ENCODE results near the gene KCNRG.
"Not testable (repeated sequence)": the region's sequence is repeated elsewhere in the genome, so short reads cannot be mapped to it uniquely, and the experiment has no call there.

The KCNRG gene

DNA sequence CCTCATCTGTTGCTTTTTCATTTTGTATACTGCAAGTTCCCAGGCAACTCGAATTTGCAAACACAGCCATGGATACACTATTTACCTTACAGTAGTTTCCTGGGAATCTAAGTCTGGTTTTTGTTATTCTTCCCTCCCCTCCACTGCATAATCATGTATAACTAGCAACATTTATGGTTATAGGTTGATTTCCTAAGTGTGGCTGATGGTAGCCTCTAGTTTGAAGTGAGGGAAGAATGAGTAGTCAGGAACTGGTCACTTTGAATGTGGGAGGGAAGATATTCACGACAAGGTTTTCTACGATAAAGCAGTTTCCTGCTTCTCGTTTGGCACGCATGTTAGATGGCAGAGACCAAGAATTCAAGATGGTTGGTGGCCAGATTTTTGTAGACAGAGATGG lies at the start of gene KCNRG:
TSS of gene KCNRG (plus strand) at position 187 of the 400 bp plus-strand sequence. CDS start at position 237, 50 bp downstream.
- DNase-seq: no peak

GRCh38 chr13:49967456-49967855 lies 47.8 kb upstream of the KCNRG start:
- no peak for DNase-seq

DNA sequence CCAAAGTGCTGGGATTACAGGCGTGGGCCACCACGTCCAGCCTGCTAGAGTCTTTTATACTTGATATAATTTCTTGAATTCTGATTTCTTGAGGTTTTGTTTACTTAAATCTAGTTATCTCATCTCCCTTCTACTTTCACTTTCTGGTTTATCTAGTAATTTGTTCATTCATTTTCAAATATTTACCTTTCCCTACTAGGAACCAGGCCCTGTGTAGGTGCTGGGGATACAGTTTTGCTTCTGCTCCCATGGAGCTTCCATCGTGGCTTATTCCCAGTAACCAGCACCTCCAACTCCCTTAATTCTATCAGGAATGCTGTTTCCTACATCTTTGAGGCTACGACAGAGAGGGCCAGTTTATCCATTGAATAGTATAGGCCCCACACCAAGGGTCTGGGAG lies 42.5 kb upstream of the KCNRG start:
- DNase-seq: no peak

GRCh38 chr13:49975826-49976225 lies 39.4 kb upstream of the KCNRG start:
- DNase-seq: no peak

GRCh38 chr13:49976314-49977258 lies 38.7 kb upstream of the KCNRG start:
- DNase-seq: peak; percentile 13

- no peak for DNase-seq
These were observed 37.3 kb upstream of the KCNRG start for GRCh38 chr13:49977992-49978391.

- no peak for DNase-seq
These were observed 35.0 kb upstream of the KCNRG start for GRCh38 chr13:49980266-49980665.

DNA sequence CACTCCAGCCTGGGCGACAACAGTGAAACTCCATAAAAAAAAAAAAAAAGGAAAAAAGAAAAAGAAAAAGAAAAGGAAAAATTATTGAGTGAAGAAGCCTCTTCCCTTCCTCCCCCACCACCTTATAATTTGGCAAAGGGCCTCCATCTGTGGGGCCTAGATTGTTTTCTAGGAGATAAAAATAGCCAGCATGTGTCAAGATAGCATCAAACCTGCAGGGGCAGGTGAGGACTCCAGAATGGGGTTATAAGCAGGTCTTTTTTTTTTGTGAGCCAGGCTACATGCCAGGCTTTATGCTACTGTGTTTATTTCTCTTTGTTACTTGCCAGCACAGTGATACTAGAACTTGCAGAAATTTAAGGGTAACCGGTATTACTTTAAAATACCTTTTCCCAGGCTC lies 30.1 kb upstream of the KCNRG start:
- DNase-seq: no peak

GRCh38 chr13:49986471-49986870 lies 28.8 kb upstream of the KCNRG start:
- DNase-seq: no peak

- DNase-seq: not testable (repeated sequence)
These were observed 24.6 kb upstream of the KCNRG start for GRCh38 chr13:49990612-49991011.

- DNase-seq: no peak
These were observed 22.1 kb upstream of the KCNRG start for GRCh38 chr13:49993111-49993510.

DNA sequence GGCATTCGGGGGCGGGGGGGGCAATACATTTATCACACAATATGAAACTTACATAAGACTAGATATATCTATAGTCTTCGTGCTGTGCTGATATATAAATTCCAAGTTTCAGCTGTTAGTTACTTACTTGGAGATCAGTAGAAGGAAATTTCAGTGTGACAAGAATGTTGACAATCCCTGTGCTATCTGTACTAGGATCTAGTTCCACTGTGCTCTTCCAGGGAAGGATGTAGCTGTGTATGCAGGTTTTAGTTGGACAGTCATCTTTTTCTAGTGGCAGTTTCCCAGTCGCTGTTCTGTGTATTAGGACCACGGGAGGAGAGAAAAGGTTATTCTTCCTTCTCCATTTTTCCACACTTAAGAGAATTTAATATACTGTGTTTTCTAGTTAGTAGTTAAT lies 21.6 kb upstream of the KCNRG start:
- DNase-seq: no peak

GRCh38 chr13:49995625-49996101 lies 19.6 kb upstream of the KCNRG start:
- DNase-seq: no peak

DNA sequence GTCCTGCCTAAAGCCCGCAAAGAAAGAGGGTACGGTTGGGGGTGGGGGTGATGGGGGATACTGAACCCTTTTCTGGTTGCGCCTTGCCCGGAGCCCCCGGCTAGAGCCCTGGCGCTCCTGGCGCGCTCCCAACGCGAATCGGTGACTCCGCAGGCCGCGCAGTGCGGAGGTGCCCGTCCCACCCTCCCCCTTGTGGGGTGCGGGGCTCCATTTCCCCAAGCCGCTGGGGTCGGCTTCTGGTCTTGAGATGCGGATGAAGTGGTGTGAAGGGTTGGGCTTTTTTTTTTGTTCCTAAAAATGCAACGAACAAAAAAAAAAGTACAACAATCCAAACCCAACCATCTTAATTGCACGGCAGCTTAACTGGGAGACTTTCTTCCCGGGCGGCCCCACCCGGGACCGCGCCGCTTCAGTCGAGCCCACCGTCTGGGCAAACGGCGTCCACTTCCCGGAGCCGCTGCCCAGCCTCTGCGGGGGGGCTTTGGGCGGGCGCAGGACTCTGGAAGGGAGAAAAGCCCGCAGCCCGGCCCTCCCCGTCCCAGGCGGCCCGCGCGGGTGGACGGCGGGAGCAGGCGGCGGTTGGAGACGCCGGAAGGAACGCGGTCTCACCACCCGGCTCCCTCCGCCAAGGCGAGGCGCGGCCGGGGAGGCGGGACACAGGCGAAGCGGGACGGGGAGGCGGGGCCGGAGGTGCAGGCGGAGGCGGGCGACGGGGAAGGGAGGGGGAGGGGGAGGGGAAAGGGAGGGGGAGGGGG lies 18.9 kb upstream of the KCNRG start:
- peak; percentile 76 for DNase-seq

DNA sequence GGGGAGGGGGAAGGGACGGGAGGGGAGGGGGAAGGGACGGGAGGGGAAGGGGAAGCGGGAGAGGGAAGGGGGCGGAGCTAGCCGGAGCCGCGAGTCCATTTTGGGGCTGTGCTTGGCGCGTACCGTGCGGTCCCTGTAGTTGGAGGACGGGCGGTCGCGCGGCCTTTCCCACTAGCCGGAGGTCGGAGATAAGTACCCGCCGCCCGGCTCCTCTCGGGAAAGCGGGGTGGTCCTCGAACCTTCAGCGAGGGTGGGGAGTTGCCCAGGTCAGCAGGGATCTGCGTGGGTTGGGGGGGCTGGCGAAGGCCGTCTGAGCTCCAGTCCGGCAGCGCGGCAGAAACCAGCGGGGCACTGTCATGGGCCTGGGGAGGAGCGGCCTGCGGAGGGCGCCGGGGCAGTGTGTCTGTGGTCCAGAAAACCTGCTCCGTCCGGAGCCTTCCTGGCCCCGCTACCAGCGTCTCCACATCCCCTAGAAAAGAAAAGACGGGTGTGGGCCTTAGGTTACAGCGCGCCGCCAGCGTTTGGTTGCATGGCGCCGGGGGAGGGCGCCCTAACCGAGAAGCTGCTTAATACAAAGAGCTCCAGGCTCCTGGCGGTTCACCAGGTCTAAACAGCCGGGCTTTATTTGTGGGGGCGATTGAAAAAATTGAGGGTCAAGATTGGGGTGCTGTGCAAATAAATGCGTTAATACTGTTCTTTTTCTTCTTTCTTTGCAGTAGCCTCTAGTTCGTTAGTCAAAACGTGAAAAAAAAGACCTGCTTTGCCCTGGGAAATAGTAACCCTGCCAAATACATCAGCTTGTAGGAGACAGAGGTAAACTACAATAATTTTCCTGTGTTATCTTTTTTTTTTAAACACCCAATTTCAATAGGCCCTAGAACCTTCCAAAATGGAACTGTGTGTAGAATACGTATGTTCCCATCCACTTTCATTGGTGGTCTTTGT lies 18.0 kb upstream of the KCNRG start, which contains the start of gene TRIM13:
TSS of gene TRIM13 (plus strand) at position 92 of the 945 bp plus-strand sequence. CDS start 14,899 bp downstream, outside the sequence.
- peak; percentile 55 for DNase-seq

GRCh38 chr13:49997955-49998354 lies 17.3 kb upstream of the KCNRG start:
- no peak for DNase-seq

GRCh38 chr13:49998714-49999624 lies 16.3 kb upstream of the KCNRG start:
- no peak for DNase-seq

GRCh38 chr13:50001287-50001686 lies 14.0 kb upstream of the KCNRG start:
- DNase-seq: no peak

GRCh38 chr13:50006426-50007135 lies 8.7 kb upstream of the KCNRG start:
- DNase-seq: no peak

GRCh38 chr13:50011461-50011860 lies 3.8 kb upstream of the KCNRG start:
- no peak for DNase-seq
